GM12874 (cell line): ENCODE data around the gene CWC27.
A peak's percentile ranks its signal among the peaks of the same experiment; 100 is the strongest.

ENCODE experiments used
- TF ChIP-seq, protein P1 (sequence below): IDR thresholded peaks from 2 replicates; pipeline ENCODE4 v1.5.1; 2011; ENCODE audit warnings: low read depth, mild to moderate bottlenecking, control low read depth, low read length, moderate library complexity; ENCODE audit not compliant: insufficient read depth

The CWC27 gene

DNA sequence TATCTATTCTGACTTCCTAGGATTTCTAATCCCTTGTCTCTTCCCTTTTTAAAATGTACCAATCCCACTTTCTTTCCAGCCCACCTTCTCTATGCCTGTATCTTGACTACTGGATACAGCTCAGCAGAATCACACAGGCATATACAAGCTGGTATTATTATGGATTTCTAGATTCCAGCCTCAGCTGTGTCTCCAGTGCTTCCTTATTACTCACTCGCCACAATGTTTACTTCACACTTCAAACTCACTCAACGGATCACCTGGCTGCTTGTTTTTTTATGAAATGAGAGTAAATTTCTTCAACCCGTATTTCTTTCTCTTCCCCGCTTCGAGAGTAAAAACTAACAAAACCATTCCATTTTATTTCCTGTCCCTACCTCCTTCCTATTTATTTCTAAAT lies 38.8 kb downstream of the CWC27 start:
- TF ChIP-seq, protein P1, sequence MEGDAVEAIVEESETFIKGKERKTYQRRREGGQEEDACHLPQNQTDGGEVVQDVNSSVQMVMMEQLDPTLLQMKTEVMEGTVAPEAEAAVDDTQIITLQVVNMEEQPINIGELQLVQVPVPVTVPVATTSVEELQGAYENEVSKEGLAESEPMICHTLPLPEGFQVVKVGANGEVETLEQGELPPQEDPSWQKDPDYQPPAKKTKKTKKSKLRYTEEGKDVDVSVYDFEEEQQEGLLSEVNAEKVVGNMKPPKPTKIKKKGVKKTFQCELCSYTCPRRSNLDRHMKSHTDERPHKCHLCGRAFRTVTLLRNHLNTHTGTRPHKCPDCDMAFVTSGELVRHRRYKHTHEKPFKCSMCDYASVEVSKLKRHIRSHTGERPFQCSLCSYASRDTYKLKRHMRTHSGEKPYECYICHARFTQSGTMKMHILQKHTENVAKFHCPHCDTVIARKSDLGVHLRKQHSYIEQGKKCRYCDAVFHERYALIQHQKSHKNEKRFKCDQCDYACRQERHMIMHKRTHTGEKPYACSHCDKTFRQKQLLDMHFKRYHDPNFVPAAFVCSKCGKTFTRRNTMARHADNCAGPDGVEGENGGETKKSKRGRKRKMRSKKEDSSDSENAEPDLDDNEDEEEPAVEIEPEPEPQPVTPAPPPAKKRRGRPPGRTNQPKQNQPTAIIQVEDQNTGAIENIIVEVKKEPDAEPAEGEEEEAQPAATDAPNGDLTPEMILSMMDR = no peak

DNA sequence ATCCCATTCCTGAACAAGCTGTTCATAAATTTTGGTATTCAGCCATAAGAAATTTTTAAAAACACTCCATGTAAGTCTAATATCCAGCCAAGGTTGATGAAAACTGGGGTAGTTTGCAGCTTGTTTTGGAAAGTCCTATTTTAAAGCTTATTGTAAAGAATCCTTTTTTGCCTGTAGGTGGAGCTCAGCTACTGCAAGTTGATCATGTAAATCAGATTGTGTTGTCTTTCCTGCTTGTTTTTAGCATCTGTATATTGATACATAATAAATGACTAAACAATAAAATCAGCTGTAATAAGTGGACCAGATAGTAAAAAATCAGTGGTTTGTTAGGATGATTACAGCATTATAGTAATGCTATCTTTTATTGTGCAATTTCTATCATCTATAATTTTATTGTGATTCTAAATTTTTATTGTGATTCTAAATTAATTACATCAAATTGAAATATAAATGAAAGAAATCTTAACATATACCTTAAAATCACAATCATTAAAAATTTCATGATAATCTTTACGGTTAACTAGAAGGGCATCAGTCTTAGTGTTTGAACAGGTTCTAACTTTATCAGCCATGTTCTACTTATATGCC lies 42.4 kb downstream of the CWC27 start:
- TF ChIP-seq, protein P1 = peak; percentile 47

DNA sequence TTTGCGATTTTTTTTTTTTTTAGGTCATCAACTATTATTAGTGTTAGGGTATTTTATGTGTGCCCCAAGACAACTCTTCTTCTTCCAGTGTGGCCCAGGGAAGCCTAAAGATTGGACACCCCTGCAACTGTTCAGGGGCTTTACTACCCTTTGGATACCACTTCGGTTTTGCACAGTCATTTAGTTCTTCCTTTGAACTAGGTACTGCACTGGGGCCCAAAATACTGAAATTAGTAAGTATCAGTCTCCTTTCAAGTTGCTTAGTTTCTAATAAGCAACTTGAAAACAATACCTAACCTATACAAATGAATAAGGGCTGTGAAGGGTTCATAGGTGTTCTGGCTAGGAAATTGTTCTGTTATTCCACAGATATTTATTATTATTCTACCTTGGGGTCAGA lies 45.3 kb downstream of the CWC27 start:
- TF ChIP-seq, protein P1 = no peak

DNA sequence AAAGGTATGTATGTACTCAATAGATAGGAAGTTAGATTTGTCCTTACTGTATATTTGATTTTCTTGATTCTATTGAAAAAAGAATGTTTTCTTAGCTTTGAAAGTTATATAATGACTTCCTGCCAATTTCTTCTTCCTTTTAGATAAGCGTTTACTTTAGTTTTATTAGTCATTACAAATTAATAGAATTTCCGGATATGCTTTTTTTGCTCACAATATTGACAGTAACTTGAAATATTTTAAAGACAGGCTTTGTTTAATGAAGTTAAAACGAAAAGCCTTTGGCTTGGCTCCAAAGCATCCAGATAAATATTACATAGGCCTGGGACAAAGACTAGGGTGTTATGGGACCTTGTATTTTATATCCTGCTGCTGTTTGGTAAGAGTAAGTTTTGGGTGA lies 49.5 kb downstream of the CWC27 start:
- TF ChIP-seq, protein P1 = no peak

DNA sequence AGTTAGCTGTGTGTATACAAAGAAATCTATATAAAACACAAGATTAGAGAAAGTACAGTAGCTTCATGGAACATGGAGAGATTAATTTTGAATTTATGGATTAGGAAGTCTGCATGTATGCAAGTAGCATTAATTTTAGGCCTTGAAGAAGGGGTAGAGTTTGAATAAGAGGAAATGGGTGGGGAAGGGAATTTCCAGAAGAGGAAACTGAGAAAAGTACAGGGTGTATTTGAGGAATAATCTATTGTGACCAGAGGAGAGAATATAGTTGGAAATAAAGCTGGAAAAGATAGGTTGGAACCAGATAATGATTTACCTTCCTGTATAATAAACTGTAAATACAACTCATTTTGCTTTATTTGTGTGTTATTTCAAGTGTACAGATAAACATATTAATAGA lies 53.6 kb downstream of the CWC27 start:
- TF ChIP-seq, protein P1 = no peak

DNA sequence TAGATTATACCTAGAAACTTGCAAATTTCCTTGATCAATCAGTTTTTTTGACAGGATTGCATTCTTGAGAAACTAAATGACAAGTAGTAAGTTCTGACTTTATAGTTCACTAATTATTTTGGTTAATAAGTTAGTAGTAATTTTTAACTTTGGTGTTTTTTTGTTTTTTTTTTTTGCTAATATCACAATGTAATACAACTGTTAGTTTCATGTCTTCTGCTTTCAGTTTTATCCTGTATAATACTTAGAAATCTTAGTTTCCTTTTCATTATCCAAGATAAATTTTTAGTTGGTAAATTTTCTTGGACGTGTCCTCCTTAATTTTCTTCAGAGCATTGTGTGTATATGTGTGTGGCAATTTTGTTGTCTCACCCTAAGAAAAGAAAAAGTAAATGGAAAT lies 57.8 kb downstream of the CWC27 start:
- TF ChIP-seq, protein P1 = no peak

DNA sequence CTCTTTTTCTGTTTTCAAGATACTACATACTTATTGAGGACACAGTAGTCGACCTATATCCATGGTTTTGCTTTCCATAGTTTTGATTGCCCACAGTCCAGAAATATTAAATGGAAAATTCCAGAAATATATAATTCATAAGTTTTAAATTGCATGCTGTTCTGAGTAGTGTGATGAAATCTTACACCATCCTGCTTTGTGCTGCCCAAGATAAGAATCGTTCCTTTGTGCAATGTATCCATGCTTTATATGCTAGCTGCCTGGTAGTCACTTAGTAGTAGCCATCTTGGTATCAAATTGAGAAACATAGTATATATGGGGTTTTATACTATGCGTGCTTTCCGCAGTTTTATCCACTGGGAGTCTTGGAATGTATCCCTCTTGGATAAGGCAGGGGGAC lies 59.0 kb downstream of the CWC27 start:
- TF ChIP-seq, protein P1 = no peak
